Measurements from ENCODE around the gene KIF5C.

The KIF5C gene

DNA sequence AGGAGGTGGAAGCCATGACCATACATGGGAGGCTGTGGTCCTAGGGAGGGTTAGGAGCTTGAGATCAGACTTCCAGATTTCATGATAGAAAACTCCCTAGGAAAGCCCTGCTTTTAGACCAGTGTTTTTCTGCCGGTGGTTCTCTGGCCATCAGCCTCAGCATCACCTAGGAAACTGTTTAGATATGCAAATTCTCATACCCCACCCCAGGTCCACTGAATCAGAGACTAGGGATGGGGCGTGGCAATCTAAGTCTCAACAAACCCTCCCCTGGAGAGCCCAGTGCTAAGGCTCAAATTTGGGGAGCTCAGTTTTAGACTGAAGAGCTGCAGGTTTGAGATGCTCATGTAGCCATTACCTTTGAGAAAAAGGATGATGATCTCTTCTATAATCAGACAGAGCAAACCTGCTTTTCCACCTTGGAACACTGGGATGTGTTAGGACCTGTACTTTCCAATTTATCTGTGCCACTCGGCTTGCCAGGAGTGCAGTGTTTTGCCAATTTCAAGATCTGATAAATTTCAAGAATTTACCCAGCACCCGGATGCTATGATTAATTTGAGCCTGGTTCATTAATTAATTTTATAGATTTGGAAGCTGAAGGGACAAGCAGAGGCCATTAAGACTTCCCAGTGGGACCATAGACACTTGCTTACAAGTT lies 132.0 kb downstream of the KIF5C start:
- ATAC-seq, result no peak
- TF ChIP-seq, protein P1, sequence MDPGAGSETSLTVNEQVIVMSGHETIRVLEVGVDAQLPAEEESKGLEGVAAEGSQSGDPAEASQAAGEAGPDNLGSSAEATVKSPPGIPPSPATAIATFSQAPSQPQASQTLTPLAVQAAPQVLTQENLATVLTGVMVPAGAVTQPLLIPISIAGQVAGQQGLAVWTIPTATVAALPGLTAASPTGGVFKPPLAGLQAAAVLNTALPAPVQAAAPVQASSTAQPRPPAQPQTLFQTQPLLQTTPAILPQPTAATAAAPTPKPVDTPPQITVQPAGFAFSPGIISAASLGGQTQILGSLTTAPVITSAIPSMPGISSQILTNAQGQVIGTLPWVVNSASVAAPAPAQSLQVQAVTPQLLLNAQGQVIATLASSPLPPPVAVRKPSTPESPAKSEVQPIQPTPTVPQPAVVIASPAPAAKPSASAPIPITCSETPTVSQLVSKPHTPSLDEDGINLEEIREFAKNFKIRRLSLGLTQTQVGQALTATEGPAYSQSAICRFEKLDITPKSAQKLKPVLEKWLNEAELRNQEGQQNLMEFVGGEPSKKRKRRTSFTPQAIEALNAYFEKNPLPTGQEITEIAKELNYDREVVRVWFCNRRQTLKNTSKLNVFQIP (CRISPR knock-in tag; IDR thresholded peaks at IDR 0.05; ENCODE audit: borderline replicate concordance, low read depth), result no peak
- TF ChIP-seq PPARA (CRISPR knock-in tag; IDR thresholded peaks at IDR 0.05; ENCODE audit: borderline replicate concordance) (no peak), TSHZ2 (CRISPR knock-in tag; IDR thresholded peaks at IDR 0.05) (no peak), ARNTL (CRISPR knock-in tag; IDR thresholded peaks at IDR 0.05; ENCODE audit: borderline replicate concordance, low read depth) (no peak), ZNF70 (CRISPR knock-in tag; IDR thresholded peaks at IDR 0.05) (no peak), RARB (CRISPR knock-in tag; IDR thresholded peaks at IDR 0.05) (no peak), CREB5 (CRISPR knock-in tag; IDR thresholded peaks at IDR 0.05; ENCODE audit: low read depth) (no peak), OSR1 (CRISPR knock-in tag; IDR thresholded peaks at IDR 0.05) (no peak), ZNF8 (CRISPR knock-in tag; IDR thresholded peaks at IDR 0.05) (no peak)
- TF ChIP-seq, protein P2, sequence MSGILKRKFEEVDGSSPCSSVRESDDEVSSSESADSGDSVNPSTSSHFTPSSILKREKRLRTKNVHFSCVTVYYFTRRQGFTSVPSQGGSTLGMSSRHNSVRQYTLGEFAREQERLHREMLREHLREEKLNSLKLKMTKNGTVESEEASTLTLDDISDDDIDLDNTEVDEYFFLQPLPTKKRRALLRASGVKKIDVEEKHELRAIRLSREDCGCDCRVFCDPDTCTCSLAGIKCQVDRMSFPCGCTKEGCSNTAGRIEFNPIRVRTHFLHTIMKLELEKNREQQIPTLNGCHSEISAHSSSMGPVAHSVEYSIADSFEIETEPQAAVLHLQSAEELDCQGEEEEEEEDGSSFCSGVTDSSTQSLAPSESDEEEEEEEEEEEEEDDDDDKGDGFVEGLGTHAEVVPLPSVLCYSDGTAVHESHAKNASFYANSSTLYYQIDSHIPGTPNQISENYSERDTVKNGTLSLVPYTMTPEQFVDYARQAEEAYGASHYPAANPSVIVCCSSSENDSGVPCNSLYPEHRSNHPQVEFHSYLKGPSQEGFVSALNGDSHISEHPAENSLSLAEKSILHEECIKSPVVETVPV (CRISPR knock-in tag; IDR thresholded peaks at IDR 0.05), result no peak

DNA sequence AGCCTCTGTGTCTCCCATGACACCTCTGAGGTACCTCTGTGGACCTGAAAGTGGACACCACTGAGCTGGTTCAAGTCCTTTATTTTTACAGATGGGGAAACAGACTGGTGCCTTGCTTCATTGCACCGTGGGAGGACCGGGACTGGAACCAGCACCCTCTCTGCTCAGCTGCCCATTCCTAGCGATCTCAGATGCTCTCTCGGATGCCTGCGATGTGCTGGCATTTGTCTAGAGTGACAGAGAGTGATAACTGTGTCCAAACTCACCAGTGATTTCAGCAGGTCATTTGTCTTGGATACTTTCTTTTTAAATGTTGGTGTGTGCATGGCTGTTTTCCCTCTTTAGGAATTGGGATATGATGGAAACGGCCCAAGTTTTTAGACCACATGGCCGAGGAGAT lies 133.4 kb downstream of the KIF5C start:
- TF ChIP-seq, protein P1 (CRISPR knock-in tag; IDR thresholded peaks at IDR 0.05; ENCODE audit: borderline replicate concordance, low read depth), result no peak
- ATAC-seq, result no peak

DNA sequence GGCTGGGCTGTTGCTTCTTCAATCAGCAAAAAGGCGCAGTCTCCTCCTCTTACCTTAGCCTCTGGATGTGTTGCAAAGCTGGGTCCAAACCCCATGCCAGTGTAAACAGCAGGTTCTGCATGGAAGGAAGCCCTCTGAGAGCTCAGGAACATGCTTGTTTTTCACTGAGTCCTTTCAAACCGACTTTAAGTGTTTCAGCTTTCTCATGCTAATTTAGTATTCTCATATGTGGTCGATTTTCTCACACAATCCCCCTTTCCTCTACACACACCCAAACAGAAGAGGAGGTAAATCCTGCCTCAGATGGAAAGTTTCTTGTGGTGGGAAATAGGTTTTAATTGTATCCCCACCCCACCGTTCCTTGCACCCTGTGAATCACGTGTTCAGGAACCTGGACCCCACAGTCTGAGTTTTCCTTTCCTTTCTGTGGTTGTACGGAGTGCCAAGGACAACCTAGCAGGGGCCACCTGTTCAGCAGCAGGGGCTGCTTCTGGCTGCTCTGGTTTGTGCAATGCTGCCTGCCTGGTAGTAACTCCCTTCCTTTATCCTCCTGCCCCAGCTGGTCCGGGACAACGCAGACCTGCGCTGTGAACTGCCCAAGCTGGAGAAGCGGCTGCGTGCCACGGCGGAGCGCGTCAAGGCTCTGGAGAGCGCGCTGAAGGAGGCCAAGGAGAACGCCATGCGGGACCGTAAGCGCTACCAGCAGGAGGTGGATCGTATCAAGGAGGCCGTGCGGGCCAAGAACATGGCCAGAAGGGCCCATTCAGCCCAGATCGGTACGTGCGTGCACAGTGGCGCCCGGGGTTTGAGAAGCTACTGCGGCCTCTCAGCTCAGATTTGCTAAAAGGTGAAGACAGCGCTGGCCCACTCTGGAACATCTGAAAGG lies 134.8 kb downstream of the KIF5C start:
- TF ChIP-seq ZFP30 (CRISPR knock-in tag; IDR thresholded peaks at IDR 0.05), result no peak
- no peak for TF ChIP-seq ZNF8 (CRISPR knock-in tag; IDR thresholded peaks at IDR 0.05)
- ATAC-seq, result no peak

DNA sequence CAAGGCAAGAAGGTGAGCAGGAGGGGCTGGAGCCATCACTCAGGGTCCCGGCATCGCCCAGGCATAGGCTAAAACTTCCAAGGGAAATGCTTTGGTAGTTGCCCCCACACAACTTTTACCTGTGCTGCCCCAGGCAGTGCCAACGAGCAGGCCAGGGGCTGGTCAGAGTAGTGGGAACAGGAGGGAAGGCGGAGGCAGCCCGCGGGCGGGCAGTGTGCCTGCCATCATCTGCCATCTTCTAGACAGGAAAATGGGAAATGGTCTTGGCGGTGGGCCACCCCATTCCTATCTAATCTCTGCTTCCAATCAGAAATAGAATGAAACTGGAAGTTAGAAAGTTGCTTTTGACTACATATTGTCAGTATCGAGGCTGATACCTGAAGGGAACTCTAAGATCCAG lies 137.5 kb downstream of the KIF5C start:
- no peak for TF ChIP-seq ZFP30 (CRISPR knock-in tag; IDR thresholded peaks at IDR 0.05)
- TF ChIP-seq RARB (CRISPR knock-in tag; IDR thresholded peaks at IDR 0.05), result no peak
- TF ChIP-seq, protein P2 (CRISPR knock-in tag; IDR thresholded peaks at IDR 0.05), result no peak
- no peak for TF ChIP-seq ZC3H10 (CRISPR knock-in tag; IDR thresholded peaks at IDR 0.05)
- no peak for TF ChIP-seq ESRRG (CRISPR knock-in tag; IDR thresholded peaks at IDR 0.05)
- TF ChIP-seq CSDC2 (CRISPR knock-in tag; IDR thresholded peaks at IDR 0.05), result no peak
- no peak for TF ChIP-seq ZNF565 (CRISPR knock-in tag; conservative IDR thresholded peaks at IDR 0.05; ENCODE audit: low read depth)
- TF ChIP-seq ISL1 (CRISPR knock-in tag; IDR thresholded peaks at IDR 0.05), result no peak
- no peak for TF ChIP-seq PPARA (CRISPR knock-in tag; IDR thresholded peaks at IDR 0.05; ENCODE audit: borderline replicate concordance)
- no peak for TF ChIP-seq GLIS3 (CRISPR knock-in tag; IDR thresholded peaks at IDR 0.05)
- TF ChIP-seq ZFP3 (CRISPR knock-in tag; IDR thresholded peaks at IDR 0.05), result no peak
- no peak for TF ChIP-seq PATZ1 (CRISPR knock-in tag; IDR thresholded peaks at IDR 0.05; ENCODE audit: borderline replicate concordance)
- no peak for TF ChIP-seq ZNF8 (CRISPR knock-in tag; IDR thresholded peaks at IDR 0.05)
- no peak for TF ChIP-seq BACH2 (CRISPR knock-in tag; IDR thresholded peaks at IDR 0.05; ENCODE audit: borderline replicate concordance)

More for the DNA sequence above, 137.5 kb downstream of the KIF5C start:
- no peak for ATAC-seq

Data from SK-N-SH treated with all-trans-retinoic acid at 6 μM for 48 hours (cell line).